SKM-1 treated with dmso at 0.1 percent for 144 hours (cell line): Measurements from ENCODE around the gene CRK.
A peak's percentile ranks its signal among the peaks of the same experiment; 100 is the strongest.
"Not testable (repeated sequence)": the region's sequence is repeated elsewhere in the genome, so short reads cannot be mapped to it uniquely, and the experiment has no call there.

Source experiments
- DNase-seq: peaks from one replicate; lab custom pipeline; 2025; ENCODE audit not compliant: unreplicated experiment; lab: John Stamatoyannopoulos, UW

The CRK gene

GRCh38 chr17:1431631-1432104 lies 24.4 kb downstream of the CRK start:
- no peak for DNase-seq

GRCh38 chr17:1423456-1424135 lies 32.4 kb downstream of the CRK start:
- no peak for DNase-seq

- no peak for DNase-seq
These were observed 33.1 kb downstream of the CRK start for GRCh38 chr17:1422885-1423284.

GRCh38 chr17:1421470-1421869 lies 34.6 kb downstream of the CRK start:
- no peak for DNase-seq

GRCh38 chr17:1420981-1421380 lies 35.1 kb downstream of the CRK start:
- DNase-seq, result no peak

- DNase-seq, result no peak
These were observed 35.9 kb downstream of the CRK start for GRCh38 chr17:1420163-1420562.

- not testable (repeated sequence) for DNase-seq
These were observed 37.6 kb downstream of the CRK start for GRCh38 chr17:1418476-1418875.

GRCh38 chr17:1416414-1416813 lies 39.6 kb downstream of the CRK start:
- DNase-seq, result no peak

- no peak for DNase-seq
These were observed 41.4 kb downstream of the CRK start for GRCh38 chr17:1414634-1415033.

GRCh38 chr17:1414001-1414574 lies 41.9 kb downstream of the CRK start:
- no peak for DNase-seq

GRCh38 chr17:1413281-1413791 lies 42.7 kb downstream of the CRK start:
- no peak for DNase-seq

GRCh38 chr17:1412185-1413110 lies 43.6 kb downstream of the CRK start:
- DNase-seq, result no peak

GRCh38 chr17:1402262-1402586 lies 53.8 kb downstream of the CRK start:
- no peak for DNase-seq

- peak; percentile 60 for DNase-seq
These were observed 56.1 kb downstream of the CRK start, which contains the start of gene YWHAE for GRCh38 chr17:1399679-1400512. TSS of gene YWHAE (minus strand) at chr17:1400222. CDS start at chr17:1400110, 112 bp downstream.

- DNase-seq, result no peak
These were observed 56.9 kb downstream of the CRK start for GRCh38 chr17:1398931-1399678.

GRCh38 chr17:1398028-1398427 lies 58.0 kb downstream of the CRK start:
- DNase-seq, result no peak

- not testable (repeated sequence) for DNase-seq
These were observed 60.0 kb downstream of the CRK start for GRCh38 chr17:1395876-1396665.

GRCh38 chr17:1391577-1391976 lies 64.5 kb downstream of the CRK start:
- no peak for DNase-seq
